H9 (cell line): ENCODE measurements around the gene FMO5. TPM values are rescaled to one million over a fixed set of nuclear protein-coding genes. Genes with fewer than 3 reads are reported as not detected.

ENCODE experiments used
- DNase-seq: peaks from one replicate; pipeline ENCODE4 v3.0.0-alpha.2; 2017
- H2AFZ ChIP-seq: one replicate; pipeline ENCODE4 v1.6.1; 2013; ENCODE audit warnings: mild to moderate bottlenecking, low read length, control low read depth, moderate library complexity
- H2AK5ac ChIP-seq: 2 replicates; pipeline ENCODE4 v1.6.1; 2013; ENCODE audit warnings: low read length, control low read depth, mixed read lengths; ENCODE audit not compliant: insufficient read length
- H2BK120ac ChIP-seq: one replicate; pipeline ENCODE4 v1.6.1; 2013; ENCODE audit warnings: low read depth, mild to moderate bottlenecking, low read length, control low read depth, inconsistent platforms; ENCODE audit not compliant: poor library complexity, severe bottlenecking
- H2BK12ac ChIP-seq: 2 replicates; pipeline ENCODE4 v1.6.1; 2013; ENCODE audit warnings: low read length, control low read depth, mixed read lengths, low read depth; ENCODE audit not compliant: insufficient read length
- H2BK15ac ChIP-seq: 2 replicates; pipeline ENCODE4 v1.6.1; 2013; ENCODE audit warnings: low read depth, low read length, control low read depth
- H2BK20ac ChIP-seq: one replicate; pipeline ENCODE4 v1.6.1; 2013; ENCODE audit warnings: low read depth, mild to moderate bottlenecking, low read length, control low read depth, inconsistent platforms; ENCODE audit not compliant: poor library complexity, severe bottlenecking
- H2BK5ac ChIP-seq: 2 replicates; pipeline ENCODE4 v1.6.1; 2013; ENCODE audit warnings: low read length, control low read depth, mixed read lengths; ENCODE audit not compliant: insufficient read length
- H3K14ac ChIP-seq: 2 replicates; pipeline ENCODE4 v1.6.1; 2013; ENCODE audit warnings: low read length, control low read depth; ENCODE audit not compliant: insufficient read depth
- H3K18ac ChIP-seq: 2 replicates; pipeline ENCODE4 v1.6.1; 2013; ENCODE audit warnings: low read depth, mild to moderate bottlenecking, mixed read lengths, low read length, control low read depth; ENCODE audit not compliant: insufficient read length
- H3K23ac ChIP-seq: 2 replicates; pipeline ENCODE4 v1.6.1; 2013; ENCODE audit warnings: low read length, control low read depth, mixed read lengths, low read depth; ENCODE audit not compliant: insufficient read length
- H3K23me2 ChIP-seq: 2 replicates; pipeline ENCODE4 v1.6.1; 2013; ENCODE audit warnings: low read depth, mild to moderate bottlenecking, mixed read lengths, low read length, control low read depth; ENCODE audit not compliant: insufficient read length, poor library complexity, severe bottlenecking
- H3K27ac ChIP-seq: 2 replicates; pipeline ENCODE4 v1.5.1; 2013; ENCODE audit warnings: low read length, control low read depth, mixed read lengths, low read depth; ENCODE audit not compliant: insufficient read length
- H3K27me3 ChIP-seq: 2 replicates; pipeline ENCODE4 v1.6.1; 2013; ENCODE audit warnings: low read length, control low read depth, inconsistent platforms; ENCODE audit not compliant: insufficient read depth
- H3K4ac ChIP-seq: 2 replicates; pipeline ENCODE4 v1.6.1; 2013; ENCODE audit warnings: low read depth, mild to moderate bottlenecking, control low read depth, inconsistent platforms, low read length, moderate library complexity
- H3K4me1 ChIP-seq: 2 replicates; pipeline ENCODE4 v1.6.1; 2013; ENCODE audit warnings: low read length, control low read depth, inconsistent platforms; ENCODE audit not compliant: insufficient read depth
- H3K4me2 ChIP-seq: 2 replicates; pipeline ENCODE4 v1.6.1; 2013; ENCODE audit warnings: low read length, control low read depth, mixed read lengths; ENCODE audit not compliant: insufficient read length, insufficient read depth
- H3K56ac ChIP-seq: 2 replicates; pipeline ENCODE4 v1.6.1; 2013; ENCODE audit warnings: low read depth, mild to moderate bottlenecking, mixed read lengths, low read length, control low read depth; ENCODE audit not compliant: insufficient read length
- H3K79me1 ChIP-seq: 2 replicates; pipeline ENCODE4 v1.6.1; 2013; ENCODE audit warnings: low read depth, mild to moderate bottlenecking, moderate library complexity, low read length, control low read depth, inconsistent platforms; ENCODE audit not compliant: insufficient read depth, poor library complexity, severe bottlenecking
- H3K79me2 ChIP-seq: 2 replicates; pipeline ENCODE4 v1.6.1; 2013; ENCODE audit warnings: low read length, control low read depth, inconsistent platforms; ENCODE audit not compliant: insufficient read depth
- H3K9ac ChIP-seq: 2 replicates; pipeline ENCODE4 v1.6.1; 2013; ENCODE audit warnings: low read length, control low read depth, mixed read lengths; ENCODE audit not compliant: insufficient read length; ENCODE audit errors: extremely low read depth
- H3K9me3 ChIP-seq: one replicate; pipeline ENCODE4 v1.6.1; 2013; ENCODE audit warnings: low read depth, low read length, inconsistent platforms; ENCODE audit not compliant: control insufficient read depth
- H3T11ph ChIP-seq: one replicate; pipeline ENCODE4 v1.6.1; 2013; ENCODE audit warnings: mild to moderate bottlenecking, low read length, control low read depth, inconsistent platforms
- H4K20me1 ChIP-seq: one replicate; pipeline ENCODE4 v1.6.1; 2013; ENCODE audit not compliant: control insufficient read depth, insufficient read length, insufficient read depth
- H4K5ac ChIP-seq: 2 replicates; pipeline ENCODE4 v1.6.1; 2013; ENCODE audit warnings: low read depth, mild to moderate bottlenecking, mixed read lengths, low read length, control low read depth; ENCODE audit not compliant: insufficient read length
- H4K8ac ChIP-seq: replicated peaks from 2 replicates; pipeline ENCODE4 v1.6.1; 2013; ENCODE audit warnings: low read length, control low read depth, mixed read lengths, low read depth; ENCODE audit not compliant: insufficient read length
- H4K91ac ChIP-seq: 2 replicates; pipeline ENCODE4 v1.6.1; 2013; ENCODE audit warnings: low read depth, mild to moderate bottlenecking, moderate library complexity, mixed read lengths, low read length, control low read depth; ENCODE audit not compliant: insufficient read length
- H3K27ac Mint-ChIP-seq, 3 experiments: 2 replicates in 2 of 3; 3 replicates in 1 of 3; pipeline ENCODE4 v1.8.0; 2020 to 2021; ENCODE audit warnings: mixed read lengths in 3 of 3, mild to moderate bottlenecking in 1 of 3, moderate library complexity in 1 of 3
- H3K27me3 Mint-ChIP-seq: 2 replicates; pipeline ENCODE4 v1.8.0; 2021; ENCODE audit warnings: low read depth, mild to moderate bottlenecking, moderate library complexity, mixed read lengths
- H3K36me3 Mint-ChIP-seq, 3 experiments: 2 replicates in 2 of 3; 3 replicates in 1 of 3; pipeline ENCODE4 v1.8.0; 2020 to 2021; ENCODE audit warnings: low read depth in 3 of 3, mixed read lengths in 3 of 3; ENCODE audit not compliant: insufficient read depth in 1 of 3
- H3K4me1 Mint-ChIP-seq, 2 experiments: 2 replicates each; pipeline ENCODE4 v1.8.0; 2020; ENCODE audit warnings: mixed read lengths in 2 of 2
- H3K4me3 Mint-ChIP-seq, 2 experiments: 2 replicates in 1 of 2; 3 replicates in 1 of 2; pipeline ENCODE4 v1.8.0; 2020 to 2021; ENCODE audit warnings: mild to moderate bottlenecking in 2 of 2, mixed read lengths in 2 of 2, moderate library complexity in 1 of 2
- H3K9me3 Mint-ChIP-seq, 2 experiments: 2 replicates in 1 of 2; 3 replicates in 1 of 2; pipeline ENCODE4 v1.8.0; 2020; ENCODE audit warnings: mild to moderate bottlenecking in 2 of 2, mixed read lengths in 2 of 2, moderate library complexity in 1 of 2
- CTCF ChIP-seq: fragments of 200-600 bp; sonication (generic); conservative IDR thresholded peaks from 3 replicates; pipeline ENCODE4 v1.8.0; 2021; ENCODE audit warnings: antibody characterized with exemption, mild to moderate bottlenecking
- WGBS: extraction: QIAGEN DNeasy Blood & Tissue Kit; methylation state at CpG from one replicate; pipeline ENCODE4 v1.1.7; 2013; ENCODE audit warnings: missing lambda C conversion rate, low lambda C conversion rate, mixed read lengths; ENCODE audit not compliant: insufficient read length; ENCODE audit errors: extremely low coverage; 5-methylcytosine and 5-hydroxymethylcytosine counted together
- total RNA-seq: library from RNA; stranded (reverse); gene quantifications from 2 replicates; pipeline ENCODE4 v1.2.1, GENCODE V29; 2021

Gene FMO5
- total RNA-seq, 1 experiment from 2014 or later: 0.61 TPM

- no peaks in the 10 kb centered on the region for H3K27me3 ChIP-seq
- H3K18ac ChIP-seq: no peak overlapping the region
- no peak overlapping the region for H4K5ac ChIP-seq
- no peaks in the 10 kb centered on the region for H3K9me3 Mint-ChIP-seq
- H3K9ac ChIP-seq: no peak overlapping the region
- no peaks in the 10 kb centered on the region for H3K79me1 ChIP-seq
- no peak overlapping the region for H2BK5ac ChIP-seq
- H3T11ph ChIP-seq: no peak overlapping the region
- H4K91ac ChIP-seq: no peak overlapping the region
- no peak overlapping the region for H3K4ac ChIP-seq
- no peak for DNase-seq
- no peak overlapping the region for H2BK15ac ChIP-seq
- no peaks in the 10 kb centered on the region for H3K36me3 Mint-ChIP-seq
- no peaks in the 10 kb centered on the region for H3K9me3 ChIP-seq
- H2BK12ac ChIP-seq: no peak overlapping the region
- H3K4me1 ChIP-seq: no peaks in the 10 kb centered on the region
- H4K8ac ChIP-seq: no peak overlapping the region
- H3K27me3 Mint-ChIP-seq: no peaks in the 10 kb centered on the region; the same call in 1 of the 2 replicates
- no peak overlapping the region for H2AFZ ChIP-seq
- no peak overlapping the region for H3K4me3 Mint-ChIP-seq
- H3K23ac ChIP-seq: no peak overlapping the region
- H3K4me1 Mint-ChIP-seq: no peaks in the 10 kb centered on the region
- no peak overlapping the region for H3K4me2 ChIP-seq
- H2BK120ac ChIP-seq: no peak overlapping the region
- no peaks in the 10 kb centered on the region for H3K79me2 ChIP-seq
- H3K14ac ChIP-seq: no peak overlapping the region
- H4K20me1 ChIP-seq: no peaks in the 10 kb centered on the region
- no peak for TF ChIP-seq CTCF
- no peak overlapping the region for H3K27ac Mint-ChIP-seq
- WGBS: no CpG with 5 or more reads among the region's 1 CpG
- H3K23me2 ChIP-seq: no peaks in the 10 kb centered on the region
- H2BK20ac ChIP-seq: no peak overlapping the region
- no peak overlapping the region for H3K56ac ChIP-seq
- H2AK5ac ChIP-seq: no peak overlapping the region
- H3K27ac ChIP-seq: no peak overlapping the region
Observed at GRCh38 chr1:147201786-147202185, 23.4 kb downstream of the FMO5 start.
